ENCODE results near the gene MAP3K2. TPM values are rescaled to one million over a fixed set of nuclear protein-coding genes. Genes with fewer than 3 reads are reported as not detected.
A peak's percentile ranks its signal among the peaks of the same experiment; 100 is the strongest.

The MAP3K2 gene
- total and polyA plus RNA-seq, 11 donors: 4.0 to 37.6 (median 22.1) TPM

- H3K27ac ChIP-seq: no peak overlapping the region
- peaks cover 0 to 20% (median 6%) of the 10 kb centered on the region in 12 donors for H3K4me1 ChIP-seq
- H3K36me3 ChIP-seq: peaks cover 0 to 6% (median 0%) of the 10 kb centered on the region in 9 donors
- H3K9me3 ChIP-seq: no peaks in the 10 kb centered on the region
- TF ChIP-seq POLR2A (IDR thresholded peaks at IDR 0.05): no peak
- TF ChIP-seq, protein P1, sequence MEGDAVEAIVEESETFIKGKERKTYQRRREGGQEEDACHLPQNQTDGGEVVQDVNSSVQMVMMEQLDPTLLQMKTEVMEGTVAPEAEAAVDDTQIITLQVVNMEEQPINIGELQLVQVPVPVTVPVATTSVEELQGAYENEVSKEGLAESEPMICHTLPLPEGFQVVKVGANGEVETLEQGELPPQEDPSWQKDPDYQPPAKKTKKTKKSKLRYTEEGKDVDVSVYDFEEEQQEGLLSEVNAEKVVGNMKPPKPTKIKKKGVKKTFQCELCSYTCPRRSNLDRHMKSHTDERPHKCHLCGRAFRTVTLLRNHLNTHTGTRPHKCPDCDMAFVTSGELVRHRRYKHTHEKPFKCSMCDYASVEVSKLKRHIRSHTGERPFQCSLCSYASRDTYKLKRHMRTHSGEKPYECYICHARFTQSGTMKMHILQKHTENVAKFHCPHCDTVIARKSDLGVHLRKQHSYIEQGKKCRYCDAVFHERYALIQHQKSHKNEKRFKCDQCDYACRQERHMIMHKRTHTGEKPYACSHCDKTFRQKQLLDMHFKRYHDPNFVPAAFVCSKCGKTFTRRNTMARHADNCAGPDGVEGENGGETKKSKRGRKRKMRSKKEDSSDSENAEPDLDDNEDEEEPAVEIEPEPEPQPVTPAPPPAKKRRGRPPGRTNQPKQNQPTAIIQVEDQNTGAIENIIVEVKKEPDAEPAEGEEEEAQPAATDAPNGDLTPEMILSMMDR (IDR thresholded peaks at IDR 0.05): no peak
- intact Hi-C loops (cut with DNase I): no loop called here
- DNase-seq (no peak), ATAC-seq (no peak)
- WGBS, 4 donors: 90 to 96% (median 92%) methylated on average over 2 of the region's 2 CpGs
- no peak overlapping the region for H3K4me3 ChIP-seq
- H3K27me3 ChIP-seq: no peaks in the 10 kb centered on the region
Measured at GRCh38 chr2:127392133-127392827, 4.5 kb upstream of the MAP3K2 start.

DNA sequence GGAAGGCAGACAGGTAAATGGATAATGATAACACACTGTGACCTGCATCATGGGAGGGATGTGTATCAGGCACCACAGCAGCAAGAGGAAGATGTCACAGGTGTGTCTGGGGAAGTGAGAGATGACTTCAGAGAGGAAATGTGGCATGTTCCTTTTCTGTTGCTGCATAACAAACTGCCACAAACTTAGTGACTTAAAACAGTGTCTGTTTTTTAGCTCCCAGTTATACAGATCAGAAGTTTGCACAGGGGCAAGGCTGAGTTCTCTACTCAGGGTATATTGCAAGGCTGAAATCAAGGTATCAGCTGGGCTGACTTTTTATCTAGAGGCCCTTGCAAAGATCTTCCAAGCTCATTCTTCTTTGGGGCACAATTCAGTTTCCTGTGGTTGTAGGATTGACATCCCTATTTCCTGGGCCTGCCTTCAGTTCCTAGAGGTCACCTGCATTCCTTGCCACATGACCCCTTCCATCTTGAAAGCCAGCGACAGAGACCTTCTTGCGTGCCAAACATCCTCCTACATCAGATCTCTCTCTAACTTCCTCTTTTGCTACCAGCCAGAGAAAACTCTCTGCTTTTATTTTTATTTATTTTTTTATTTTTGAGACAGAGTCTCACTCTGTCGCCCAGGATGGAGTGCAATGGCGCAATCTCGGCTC lies 2.1 kb upstream of the MAP3K2 start:
- H3K36me3 ChIP-seq: peaks cover 0 to 6% (median 0%) of the 10 kb centered on the region in 9 donors
- no peak for ATAC-seq
- WGBS, 4 donors: 71 to 92% (median 82%) methylated on average over 5 of the region's 5 CpGs
- peak overlapping the region in 1 of 12 donors; percentile 34 for H3K27ac ChIP-seq
- no peak for TF ChIP-seq POLR2A (IDR thresholded peaks at IDR 0.05)
- TF ChIP-seq, protein P1 (IDR thresholded peaks at IDR 0.05): no peak
- DNase-seq: no peak
- H3K4me3 ChIP-seq: no peak overlapping the region
- intact Hi-C loops (cut with DNase I): loop anchor here in 1 of 10 donors (2.0 kb wide), 1 partner anchor 17 kb away; no protein-coding TSS in a partner anchor
- H3K27me3 ChIP-seq: no peaks in the 10 kb centered on the region
- no peaks in the 10 kb centered on the region for H3K9me3 ChIP-seq
- H3K4me1 ChIP-seq: peaks cover 0 to 39% (median 21%) of the 10 kb centered on the region in 12 donors

DNA sequence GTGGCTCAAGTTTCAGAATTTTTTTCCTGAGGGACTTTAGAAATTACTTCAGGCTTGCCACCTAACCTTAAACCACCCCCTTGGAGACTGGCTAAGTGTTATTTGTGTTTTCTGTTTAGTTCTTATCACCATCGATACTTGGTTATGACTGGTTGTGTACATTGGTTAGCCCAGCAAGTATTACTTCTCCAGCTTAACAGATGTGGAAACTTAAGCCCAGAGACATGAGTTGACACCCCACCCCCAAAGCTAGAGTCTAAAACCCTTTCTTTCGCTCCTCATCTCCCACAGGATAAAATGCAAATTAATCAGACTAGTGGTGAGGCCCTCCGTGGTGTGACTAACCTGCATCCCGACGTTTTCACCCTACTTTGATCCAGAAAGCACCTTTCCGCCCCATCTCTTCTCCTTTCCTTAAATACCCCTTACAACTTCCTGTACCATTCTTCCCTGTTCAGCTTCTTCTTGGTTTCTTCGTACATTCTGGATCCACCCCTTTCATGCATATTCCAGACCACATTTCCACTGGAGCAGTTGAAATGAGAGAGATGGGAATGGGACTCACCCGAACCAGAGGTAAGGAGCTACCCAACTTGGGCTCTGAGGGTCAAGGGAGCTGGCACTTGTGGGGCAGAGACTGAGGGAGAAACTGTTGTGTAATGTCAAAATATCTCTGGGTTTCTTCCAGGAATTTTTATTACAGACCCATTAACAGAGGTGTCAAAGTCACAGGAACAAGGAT lies 819 bp upstream of the MAP3K2 start:
- ATAC-seq: no peak
- H3K4me1 ChIP-seq: peaks cover 0 to 51% (median 26%) of the 10 kb centered on the region in 12 donors

More for the DNA sequence above, 819 bp upstream of the MAP3K2 start:
- no peak for DNase-seq
- TF ChIP-seq, protein P1 (IDR thresholded peaks at IDR 0.05): no peak
- no peak for TF ChIP-seq POLR2A (IDR thresholded peaks at IDR 0.05)
- Histone ChIP-seq H3K36me3 (peaks cover 0 to 6% (median 0%) of the 10 kb centered on the region in 9 donors), H3K9me3 (no peaks in the 10 kb centered on the region), H3K4me3 (peak overlapping the region; percentile 22 to 100 (median 97)), H3K27ac (peak overlapping the region; percentile 60 to 100 (median 100)), H3K27me3 (no peaks in the 10 kb centered on the region)
- 65 to 72% (median 72%) methylated on average over 8 of the region's 8 CpGs for WGBS, 4 donors
- intact Hi-C loops (cut with DNase I): loop anchor here in 1 of 10 donors (2.0 kb wide), 1 partner anchor 18 kb away; no protein-coding TSS in a partner anchor
